SH-SY5Y (cell line): ENCODE results near the gene LPIN2.

Experiments used
- GATA2 ChIP-seq: IDR thresholded peaks from 2 replicates; pipeline ENCODE4 v1.6.1; 2011; ENCODE audit warnings: mild to moderate bottlenecking, low read depth, low read length
- GATA3 ChIP-seq: IDR thresholded peaks from 2 replicates; pipeline ENCODE4 v1.6.1; 2011; ENCODE audit warnings: low read depth, mild to moderate bottlenecking, low read length, moderate library complexity

DNA sequence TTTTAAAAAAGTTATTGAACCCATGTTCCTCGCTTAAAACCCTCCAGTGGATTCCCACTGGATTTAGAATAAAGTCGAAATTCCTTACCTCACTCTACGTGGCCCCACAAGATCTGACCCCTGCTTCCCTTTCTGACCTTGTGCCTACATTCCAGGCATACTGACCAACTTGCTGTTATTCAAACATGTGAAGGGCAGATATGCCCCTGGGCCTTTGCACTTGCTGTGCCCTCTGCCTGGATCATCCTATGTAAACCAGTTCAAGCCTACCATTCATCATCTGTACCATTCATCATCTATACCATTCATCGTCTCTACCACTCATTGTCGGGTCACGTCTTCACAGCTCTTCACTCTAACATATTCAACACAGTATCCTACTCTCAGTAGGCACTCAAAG is 41.3 kb upstream of the LPIN2 start:
- TF ChIP-seq GATA2 (no peak), GATA3 (no peak)
